Neural progenitor cell (in vitro differentiated cells): ENCODE data around the gene PKNOX2.

Source experiments
- CTCF ChIP-seq: fragments of 200-600 bp; sonication (generic); IDR thresholded peaks from 2 replicates; pipeline ENCODE4 v1.5.1; 2017; ENCODE audit warnings: antibody characterized with exemption, mild to moderate bottlenecking
- EZH2 ChIP-seq: fragments of 200-600 bp; sonication (generic); IDR thresholded peaks from 2 replicates; pipeline ENCODE4 v1.6.1; 2017; ENCODE audit warnings: antibody characterized with exemption, mild to moderate bottlenecking, moderate library complexity
- EZH2phosphoT487 ChIP-seq: fragments of 200-600 bp; sonication (generic); IDR thresholded peaks from 2 replicates; pipeline ENCODE4 v1.6.1; 2017; ENCODE audit warnings: antibody characterized with exemption

GRCh38 chr11:125325196-125325595, 160.6 kb downstream of the PKNOX2 start:
- TF ChIP-seq CTCF (no peak), EZH2 (no peak), EZH2phosphoT487 (no peak)
